ENCODE results near the gene EIF4G3. TPM values are rescaled to one million over a fixed set of nuclear protein-coding genes. Genes with fewer than 3 reads are reported as not detected.
"Not testable (repeated sequence)": the region's sequence is repeated elsewhere in the genome, so short reads cannot be mapped to it uniquely, and the experiment has no call there.

EIF4G3 gene
- total RNA-seq, 2 experiments from 2014 or later: 47.0 to 55.0 TPM

DNA sequence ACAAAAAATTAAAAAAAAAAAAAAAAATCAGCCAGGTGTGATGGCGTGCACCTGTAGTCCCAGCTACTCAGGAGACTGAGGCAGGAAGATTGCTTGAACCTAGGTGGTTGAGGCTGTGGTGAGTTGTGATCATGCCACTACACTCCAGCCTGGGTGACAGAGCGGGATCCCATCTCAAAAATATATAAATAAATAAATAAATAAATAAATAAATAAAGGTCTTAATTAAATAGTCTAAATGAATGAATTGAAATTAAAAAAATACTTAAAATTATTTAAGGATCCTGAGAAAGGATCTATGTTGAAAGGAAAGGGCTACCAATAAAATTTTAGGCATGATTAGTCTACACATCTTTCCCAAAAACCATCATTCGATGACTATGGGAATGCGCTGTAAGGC, 322.2 kb downstream of the EIF4G3 start:
- Mint-ChIP-seq H3K4me1 (no peaks in the 10 kb centered on the region), H3K27ac (no peak overlapping the region), H3K9me3 (ENCODE audit: low read depth) (no peaks in the 10 kb centered on the region), H3K27me3 (no peaks in the 10 kb centered on the region), H3K36me3 (ENCODE audit: low read depth) (peaks cover 46% of the 10 kb centered on the region), H3K4me3 (no peak overlapping the region)
- DNase-seq (no peak), ATAC-seq (no peak)
- ChIA-PET POLR2A (no interaction called here), CTCF (no interaction called here)
- intact Hi-C loops (cut with DNase I, micrococcal nuclease): no loop called here

- POLR2A ChIA-PET; DNase-seq; H3K27me3 Mint-ChIP-seq; intact Hi-C loops (cut with DNase I, micrococcal nuclease); H3K27ac Mint-ChIP-seq; H3K4me3 Mint-ChIP-seq; ATAC-seq; H3K9me3 Mint-ChIP-seq (ENCODE audit: low read depth); H3K4me1 Mint-ChIP-seq: not testable (repeated sequence)
- H3K36me3 Mint-ChIP-seq (ENCODE audit: low read depth): peaks cover 38% of the 10 kb centered on the region
- CTCF ChIA-PET: interaction anchor here (0.6 kb wide), 1 partner anchor 330 kb away, joined by 3 read pairs; no protein-coding TSS in a partner anchor
Measured at GRCh38 chr1:20851791-20852190, 324.9 kb downstream of the EIF4G3 start.

- CTCF ChIA-PET: interaction anchor here (0.6 to 0.9 kb wide), 2 partner anchors 43 to 277 kb away, joined by 3 read pairs; no protein-coding TSS in a partner anchor
- no peak overlapping the region for H3K27ac Mint-ChIP-seq
- H3K36me3 Mint-ChIP-seq (ENCODE audit: low read depth): peaks cover 41% of the 10 kb centered on the region
- ATAC-seq: no peak
- intact Hi-C loops (cut with DNase I, micrococcal nuclease): no loop called here
- H3K4me3 Mint-ChIP-seq: no peak overlapping the region
- no peak for DNase-seq
- no peaks in the 10 kb centered on the region for H3K9me3 Mint-ChIP-seq (ENCODE audit: low read depth)
- H3K4me1 Mint-ChIP-seq: no peaks in the 10 kb centered on the region
- no peaks in the 10 kb centered on the region for H3K27me3 Mint-ChIP-seq
- POLR2A ChIA-PET: no interaction called here
Measured at GRCh38 chr1:20850021-20850420, 326.7 kb downstream of the EIF4G3 start.

DNA sequence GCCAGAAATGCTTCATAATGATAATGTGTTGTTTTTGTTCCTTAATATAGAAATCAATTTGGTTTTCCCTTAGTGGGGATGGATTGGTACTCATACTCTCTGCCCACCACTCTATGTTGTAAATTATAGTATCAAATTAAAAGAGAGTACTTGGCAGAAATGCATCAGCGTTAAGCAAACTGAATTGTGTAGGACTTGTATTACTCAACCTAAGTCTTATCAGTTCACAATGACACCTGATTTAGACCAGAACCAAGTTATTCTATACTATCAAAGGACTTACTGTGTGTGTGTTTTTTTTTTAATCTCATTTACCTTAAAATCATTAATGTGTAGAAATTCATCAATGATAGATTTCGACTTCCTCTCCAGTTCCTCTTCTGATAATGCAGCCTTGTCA, 327.6 kb downstream of the EIF4G3 start:
- Mint-ChIP-seq H3K27ac (no peak overlapping the region), H3K27me3 (no peaks in the 10 kb centered on the region), H3K9me3 (ENCODE audit: low read depth) (no peaks in the 10 kb centered on the region), H3K4me3 (no peak overlapping the region), H3K36me3 (ENCODE audit: low read depth) (peaks cover 42% of the 10 kb centered on the region), H3K4me1 (no peaks in the 10 kb centered on the region)
- DNase-seq (no peak), ATAC-seq (no peak)
- intact Hi-C loops (cut with DNase I, micrococcal nuclease): no loop called here
- CTCF ChIA-PET: interaction anchor here (0.8 kb wide), 1 partner anchor 48 kb away, joined by 3 read pairs; no protein-coding TSS in a partner anchor
- POLR2A ChIA-PET: no interaction called here

DNA sequence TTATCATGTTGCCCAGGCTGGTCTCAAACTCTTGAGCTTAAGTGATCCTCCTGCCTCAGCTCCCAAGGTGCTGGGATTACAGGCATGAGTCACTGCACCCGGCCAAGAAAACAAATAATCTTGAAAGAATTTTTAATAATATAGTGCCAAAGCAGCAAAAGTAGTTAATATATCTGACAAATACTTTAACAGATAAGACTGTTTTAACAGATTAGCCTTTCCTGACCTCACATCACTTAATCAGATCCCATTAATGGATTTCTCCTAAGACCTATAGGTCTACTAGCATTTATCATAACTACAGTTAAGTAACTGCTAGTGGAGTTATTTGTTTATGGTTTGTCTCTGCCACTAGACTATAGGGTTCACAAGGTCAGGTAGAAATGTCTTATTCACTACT, 328.5 kb downstream of the EIF4G3 start:
- intact Hi-C loops (cut with DNase I, micrococcal nuclease): no loop called here
- H3K4me1 Mint-ChIP-seq: no peaks in the 10 kb centered on the region
- H3K27me3 Mint-ChIP-seq: no peaks in the 10 kb centered on the region
- H3K27ac Mint-ChIP-seq: no peak overlapping the region
- ATAC-seq (no peak), DNase-seq (no peak)
- H3K9me3 Mint-ChIP-seq (ENCODE audit: low read depth): no peaks in the 10 kb centered on the region
- ChIA-PET CTCF (no interaction called here), POLR2A (no interaction called here)
- H3K4me3 Mint-ChIP-seq: no peak overlapping the region
- H3K36me3 Mint-ChIP-seq (ENCODE audit: low read depth): peaks cover 41% of the 10 kb centered on the region

DNA sequence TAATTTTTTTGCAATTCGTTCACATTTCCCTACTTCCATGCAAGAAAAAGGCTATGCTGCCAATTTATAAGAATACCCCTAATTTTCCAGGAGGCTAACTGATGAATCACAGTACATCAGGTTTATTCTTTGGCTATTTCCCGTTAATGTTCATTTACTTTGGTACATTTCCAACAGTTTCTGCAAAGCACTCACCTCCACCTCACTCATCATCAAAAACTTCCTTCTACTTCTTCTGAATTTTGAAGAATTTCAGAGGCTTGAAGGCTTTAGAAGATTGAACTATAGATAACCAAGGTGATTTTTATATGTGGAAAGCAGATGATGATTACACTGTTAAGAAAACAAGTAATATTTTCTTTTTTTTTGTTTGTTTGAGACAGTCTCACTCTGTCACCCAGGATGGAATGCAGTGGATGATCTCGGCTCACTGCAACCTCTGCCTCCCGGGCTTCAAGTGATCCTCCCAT, 329.1 kb downstream of the EIF4G3 start:
- no peaks in the 10 kb centered on the region for H3K4me1 Mint-ChIP-seq
- CTCF ChIA-PET: no interaction called here
- no peaks in the 10 kb centered on the region for H3K9me3 Mint-ChIP-seq (ENCODE audit: low read depth)
- intact Hi-C loops (cut with DNase I, micrococcal nuclease): no loop called here
- POLR2A ChIA-PET: no interaction called here
- no peak overlapping the region for H3K4me3 Mint-ChIP-seq
- no peak overlapping the region for H3K27ac Mint-ChIP-seq
- H3K36me3 Mint-ChIP-seq (ENCODE audit: low read depth): peaks cover 41% of the 10 kb centered on the region
- DNase-seq (no peak), ATAC-seq (no peak)
- no peaks in the 10 kb centered on the region for H3K27me3 Mint-ChIP-seq

- intact Hi-C loops (cut with DNase I, micrococcal nuclease): no loop called here
- DNase-seq (no peak), ATAC-seq (no peak)
- peaks cover 40% of the 10 kb centered on the region for H3K36me3 Mint-ChIP-seq (ENCODE audit: low read depth)
- ChIA-PET POLR2A (no interaction called here), CTCF (interaction anchor here (0.6 kb wide), 1 partner anchor 74 kb away, joined by 4 read pairs; no protein-coding TSS in a partner anchor)
- no peak overlapping the region for H3K4me3 Mint-ChIP-seq
- H3K27me3 Mint-ChIP-seq: no peaks in the 10 kb centered on the region
- no peak overlapping the region for H3K27ac Mint-ChIP-seq
- no peaks in the 10 kb centered on the region for H3K9me3 Mint-ChIP-seq (ENCODE audit: low read depth)
- no peaks in the 10 kb centered on the region for H3K4me1 Mint-ChIP-seq
Measured at GRCh38 chr1:20846461-20847374, 330.0 kb downstream of the EIF4G3 start.

- Mint-ChIP-seq H3K4me3 (no peak overlapping the region), H3K36me3 (ENCODE audit: low read depth) (peaks cover 23% of the 10 kb centered on the region), H3K9me3 (ENCODE audit: low read depth) (no peaks in the 10 kb centered on the region), H3K4me1 (no peaks in the 10 kb centered on the region), H3K27ac (no peak overlapping the region), H3K27me3 (no peaks in the 10 kb centered on the region)
- ATAC-seq (no peak), DNase-seq (no peak)
- ChIA-PET CTCF (interaction anchor here (1.5 kb wide), 1 partner anchor 15 kb away, joined by 3 read pairs; no protein-coding TSS in a partner anchor), POLR2A (no interaction called here)
- intact Hi-C loops (cut with DNase I, micrococcal nuclease): no loop called here
Measured at GRCh38 chr1:20840731-20841130, 336.0 kb downstream of the EIF4G3 start.

- Mint-ChIP-seq H3K27ac (no peak overlapping the region), H3K9me3 (ENCODE audit: low read depth) (no peaks in the 10 kb centered on the region), H3K4me1 (no peaks in the 10 kb centered on the region), H3K27me3 (no peaks in the 10 kb centered on the region), H3K4me3 (no peak overlapping the region), H3K36me3 (ENCODE audit: low read depth) (peaks cover 31% of the 10 kb centered on the region)
- intact Hi-C loops (cut with DNase I, micrococcal nuclease): no loop called here
- ChIA-PET POLR2A (no interaction called here), CTCF (interaction anchor here (0.6 to 0.9 kb wide), 2 partner anchors 17 to 378 kb away, joined by 3 read pairs; no protein-coding TSS in a partner anchor)
- ATAC-seq (no peak), DNase-seq (no peak)
Measured at GRCh38 chr1:20837554-20838192, 339.0 kb downstream of the EIF4G3 start.

- DNase-seq: no peak
- intact Hi-C loops (cut with DNase I, micrococcal nuclease): no loop called here
- Mint-ChIP-seq H3K36me3 (ENCODE audit: low read depth) (peaks cover 27% of the 10 kb centered on the region), H3K4me1 (no peaks in the 10 kb centered on the region), H3K27me3 (no peaks in the 10 kb centered on the region), H3K27ac (no peak overlapping the region), H3K4me3 (no peak overlapping the region), H3K9me3 (ENCODE audit: low read depth) (no peaks in the 10 kb centered on the region)
- ChIA-PET POLR2A (no interaction called here), CTCF (no interaction called here)
- no peak for ATAC-seq
Measured at GRCh38 chr1:20836230-20836629, 340.5 kb downstream of the EIF4G3 start.

DNA sequence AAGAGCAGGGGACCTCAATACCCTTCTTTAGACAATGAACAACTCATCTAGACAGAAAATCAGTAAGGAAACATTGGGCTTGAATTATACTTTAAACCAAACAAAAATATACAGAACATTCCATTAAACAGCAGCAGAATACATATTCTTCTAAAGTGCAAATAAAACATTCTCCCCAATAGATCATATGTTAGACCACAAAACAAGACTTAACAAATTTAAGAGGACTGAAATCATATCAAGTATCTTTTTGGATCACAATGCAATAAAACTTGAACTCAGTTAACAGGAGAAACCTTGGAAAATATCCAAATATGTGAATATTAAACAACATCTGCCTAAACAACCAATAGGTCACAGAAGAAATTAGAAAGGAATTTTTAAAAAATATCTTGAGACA, 341.9 kb downstream of the EIF4G3 start:
- no peaks in the 10 kb centered on the region for H3K4me1 Mint-ChIP-seq
- H3K27ac Mint-ChIP-seq: no peak overlapping the region
- CTCF ChIA-PET: no interaction called here
- intact Hi-C loops (cut with DNase I, micrococcal nuclease): no loop called here
- POLR2A ChIA-PET: no interaction called here
- no peaks in the 10 kb centered on the region for H3K9me3 Mint-ChIP-seq (ENCODE audit: low read depth)
- no peaks in the 10 kb centered on the region for H3K27me3 Mint-ChIP-seq
- H3K36me3 Mint-ChIP-seq (ENCODE audit: low read depth): peaks cover 25% of the 10 kb centered on the region
- ATAC-seq: no peak
- H3K4me3 Mint-ChIP-seq: no peak overlapping the region
- no peak for DNase-seq

GRCh38 chr1:20834192-20834591, 342.5 kb downstream of the EIF4G3 start:
- ATAC-seq (no peak), DNase-seq (no peak)
- Mint-ChIP-seq H3K4me3 (no peak overlapping the region), H3K36me3 (ENCODE audit: low read depth) (peaks cover 25% of the 10 kb centered on the region), H3K27ac (no peak overlapping the region), H3K4me1 (no peaks in the 10 kb centered on the region), H3K27me3 (no peaks in the 10 kb centered on the region), H3K9me3 (ENCODE audit: low read depth) (no peaks in the 10 kb centered on the region)
- CTCF ChIA-PET: no interaction called here
- intact Hi-C loops (cut with DNase I, micrococcal nuclease): no loop called here
- POLR2A ChIA-PET: no interaction called here
